Stimulated activated CD8-positive, alpha-beta memory T cell treated with anti-CD3 and anti-CD28 coated beads, Interleukin-12 subunit alpha, Interleukin-12 subunit beta, amount 100 ng/mL, for 24 hours (primary cell): ENCODE measurements around the gene GCH1.

ENCODE experiments used
- DNase-seq: peaks from one replicate; pipeline ENCODE4 v3.0.0-alpha.2; 2020; ENCODE audit errors: extremely low read depth

GCH1 gene

GRCh38 chr14:54866588-54866987 is 36.0 kb downstream of the GCH1 start:
- DNase-seq: no peak

GRCh38 chr14:54864526-54864925 is 38.1 kb downstream of the GCH1 start:
- no peak for DNase-seq

GRCh38 chr14:54857830-54858269 is 44.8 kb downstream of the GCH1 start:
- no peak for DNase-seq

GRCh38 chr14:54856152-54856551 is 46.5 kb downstream of the GCH1 start:
- DNase-seq: no peak

- DNase-seq: no peak
Measured at GRCh38 chr14:54854181-54854580, 48.4 kb downstream of the GCH1 start.

- no peak for DNase-seq
Measured at GRCh38 chr14:54853339-54853738, 49.3 kb downstream of the GCH1 start.

GRCh38 chr14:54852215-54852614 is 50.4 kb downstream of the GCH1 start:
- no peak for DNase-seq

GRCh38 chr14:54848910-54849309 is 53.7 kb downstream of the GCH1 start:
- DNase-seq: no peak

- DNase-seq: no peak
Measured at GRCh38 chr14:54845641-54846040, 57.0 kb downstream of the GCH1 start.

- no peak for DNase-seq
Measured at GRCh38 chr14:54844479-54844878, 58.1 kb downstream of the GCH1 start.

GRCh38 chr14:54840798-54841197 is 61.8 kb downstream of the GCH1 start:
- no peak for DNase-seq

- DNase-seq: no peak
Measured at GRCh38 chr14:54840336-54840735, 62.3 kb downstream of the GCH1 start.

GRCh38 chr14:54839701-54840119 is 62.9 kb downstream of the GCH1 start:
- DNase-seq: no peak

- DNase-seq: no peak
Measured at GRCh38 chr14:54838931-54839512, 63.6 kb downstream of the GCH1 start.

- no peak for DNase-seq
Measured at GRCh38 chr14:54837508-54838149, 65.0 kb downstream of the GCH1 start.

- no peak for DNase-seq
Measured at GRCh38 chr14:54836231-54836630, 66.4 kb downstream of the GCH1 start.

GRCh38 chr14:54834727-54835126 is 67.9 kb downstream of the GCH1 start:
- no peak for DNase-seq

- no peak for DNase-seq
Measured at GRCh38 chr14:54834081-54834480, 68.5 kb downstream of the GCH1 start.

GRCh38 chr14:54830650-54831049 is 72.0 kb downstream of the GCH1 start:
- no peak for DNase-seq

GRCh38 chr14:54829486-54830224 is 73.0 kb downstream of the GCH1 start:
- no peak for DNase-seq

GRCh38 chr14:54828037-54828436 is 74.6 kb downstream of the GCH1 start:
- DNase-seq: no peak

- DNase-seq: no peak
Measured at GRCh38 chr14:54823757-54824549, 78.7 kb downstream of the GCH1 start.
